ENCODE measurements around the gene TRMU. TPM values are rescaled to one million over a fixed set of nuclear protein-coding genes. Genes with fewer than 3 reads are reported as not detected.
A peak's percentile ranks its signal among the peaks of the same experiment; 100 is the strongest.

Gene TRMU
- total RNA-seq: 10 to 100 TPM; 22.5 to 37.0 TPM
- polyA plus RNA-seq (ENCODE audit: insufficient read length in 2 of 2): 10 to 100 TPM; 58.2 to 64.4 TPM
- long read RNA-seq, donor 1, partial matches to known transcripts: 0 of 7 reads
- long read RNA-seq, donor 1, other reads (novel, unspliced or antisense): 0 of 7 reads
- long read RNA-seq, donor 2, partial matches to known transcripts: 0 of 2 reads
- long read RNA-seq, donor 2, other reads (novel, unspliced or antisense): 0 of 2 reads
- long read RNA-seq, donor 3, partial matches to known transcripts: 0 of 5 reads
- long read RNA-seq, donor 3, other reads (novel, unspliced or antisense): 0 of 5 reads
- long read RNA-seq, donor 4, partial matches to known transcripts: 0 of 8 reads
- long read RNA-seq, donor 4, other reads (novel, unspliced or antisense): 0 of 8 reads

- no peaks in the 10 kb centered on the region for H3K9me3 ChIP-seq (ENCODE audit: control insufficient read depth, insufficient read depth, low read length)
- peak within 1 kb of the TSS; percentile 90 for H3K27ac ChIP-seq (ENCODE audit: low read depth, low read length)
- peaks cover 43% of the 10 kb centered on the region for H3K36me3 ChIP-seq (ENCODE audit: control insufficient read depth, insufficient read depth, low read length)
- H3K4me3 ChIP-seq (ENCODE audit: low read depth, low read length): peak within 1 kb of the TSS; percentile 83
- DNase-seq (ENCODE audit: low read depth in 4 of 6, low spot score in 6 of 6): peak; percentile 56 to 95 (median 74)
- under 1% methylated on average over 81 of the region's 93 CpGs for WGBS (ENCODE audit: insufficient coverage)
- H3K4me1 ChIP-seq (ENCODE audit: control insufficient read depth, insufficient read depth, low read length): peaks cover 15% of the 10 kb centered on the region
- no peaks in the 10 kb centered on the region for H3K27me3 ChIP-seq (ENCODE audit: control insufficient read depth, insufficient read depth, low read length)
Observed at GRCh38 chr22:46335201-46336118, at the start of gene TRMU. TRMU (plus strand) TSS chr22:46335714; CDS start chr22:46335765, 51 bp downstream.

GRCh38 chr22:46286006-46286405 lies 49.5 kb upstream of the TRMU start:
- H3K4me1 ChIP-seq (ENCODE audit: control insufficient read depth, insufficient read depth, low read length): no peaks in the 10 kb centered on the region
- no peaks in the 10 kb centered on the region for H3K27me3 ChIP-seq (ENCODE audit: control insufficient read depth, insufficient read depth, low read length)
- peaks cover 91% of the 10 kb centered on the region for H3K36me3 ChIP-seq (ENCODE audit: control insufficient read depth, insufficient read depth, low read length)
- DNase-seq (ENCODE audit: low read depth in 4 of 6, low spot score in 6 of 6): no peak
- no peak overlapping the region for H3K27ac ChIP-seq (ENCODE audit: low read depth, low read length)
- no peaks in the 10 kb centered on the region for H3K9me3 ChIP-seq (ENCODE audit: control insufficient read depth, insufficient read depth, low read length)
- H3K4me3 ChIP-seq (ENCODE audit: low read depth, low read length): no peak overlapping the region
- WGBS (ENCODE audit: insufficient coverage): 100% methylated on average over 3 of the region's 3 CpGs

GRCh38 chr22:46286941-46287872 lies 48.3 kb upstream of the TRMU start:
- no peak for DNase-seq (ENCODE audit: low read depth in 4 of 6, low spot score in 6 of 6)
- Histone ChIP-seq H3K4me3 (ENCODE audit: low read depth, low read length) (no peak overlapping the region), H3K9me3 (ENCODE audit: control insufficient read depth, insufficient read depth, low read length) (no peaks in the 10 kb centered on the region), H3K36me3 (ENCODE audit: control insufficient read depth, insufficient read depth, low read length) (peaks cover 91% of the 10 kb centered on the region), H3K27me3 (ENCODE audit: control insufficient read depth, insufficient read depth, low read length) (no peaks in the 10 kb centered on the region), H3K27ac (ENCODE audit: low read depth, low read length) (no peak overlapping the region), H3K4me1 (ENCODE audit: control insufficient read depth, insufficient read depth, low read length) (no peaks in the 10 kb centered on the region)
- 96% methylated on average over 15 of the region's 15 CpGs for WGBS (ENCODE audit: insufficient coverage)

- no peaks in the 10 kb centered on the region for H3K9me3 ChIP-seq (ENCODE audit: control insufficient read depth, insufficient read depth, low read length)
- peaks cover 91% of the 10 kb centered on the region for H3K36me3 ChIP-seq (ENCODE audit: control insufficient read depth, insufficient read depth, low read length)
- H3K4me3 ChIP-seq (ENCODE audit: low read depth, low read length): no peak overlapping the region
- no peak for DNase-seq (ENCODE audit: low read depth in 4 of 6, low spot score in 6 of 6)
- H3K27ac ChIP-seq (ENCODE audit: low read depth, low read length): no peak overlapping the region
- H3K4me1 ChIP-seq (ENCODE audit: control insufficient read depth, insufficient read depth, low read length): no peaks in the 10 kb centered on the region
- WGBS (ENCODE audit: insufficient coverage): 85% methylated on average over 24 of the region's 24 CpGs
- no peaks in the 10 kb centered on the region for H3K27me3 ChIP-seq (ENCODE audit: control insufficient read depth, insufficient read depth, low read length)
Observed at GRCh38 chr22:46287873-46288751, 47.4 kb upstream of the TRMU start.

- DNase-seq (ENCODE audit: low read depth in 4 of 6, low spot score in 6 of 6): no peak
- Histone ChIP-seq H3K4me3 (ENCODE audit: low read depth, low read length) (no peak overlapping the region), H3K27ac (ENCODE audit: low read depth, low read length) (no peak overlapping the region), H3K27me3 (ENCODE audit: control insufficient read depth, insufficient read depth, low read length) (no peaks in the 10 kb centered on the region), H3K36me3 (ENCODE audit: control insufficient read depth, insufficient read depth, low read length) (peaks cover 94% of the 10 kb centered on the region), H3K9me3 (ENCODE audit: control insufficient read depth, insufficient read depth, low read length) (no peaks in the 10 kb centered on the region), H3K4me1 (ENCODE audit: control insufficient read depth, insufficient read depth, low read length) (no peaks in the 10 kb centered on the region)
- WGBS (ENCODE audit: insufficient coverage): 86% methylated on average over 7 of the region's 7 CpGs
Observed at GRCh38 chr22:46288846-46289243, 46.7 kb upstream of the TRMU start.

GRCh38 chr22:46289244-46289891 lies 46.1 kb upstream of the TRMU start:
- Histone ChIP-seq H3K4me1 (ENCODE audit: control insufficient read depth, insufficient read depth, low read length) (no peaks in the 10 kb centered on the region), H3K27me3 (ENCODE audit: control insufficient read depth, insufficient read depth, low read length) (no peaks in the 10 kb centered on the region), H3K27ac (ENCODE audit: low read depth, low read length) (no peak overlapping the region), H3K4me3 (ENCODE audit: low read depth, low read length) (no peak overlapping the region), H3K36me3 (ENCODE audit: control insufficient read depth, insufficient read depth, low read length) (peaks cover 93% of the 10 kb centered on the region), H3K9me3 (ENCODE audit: control insufficient read depth, insufficient read depth, low read length) (no peaks in the 10 kb centered on the region)
- 94% methylated on average over 33 of the region's 33 CpGs for WGBS (ENCODE audit: insufficient coverage)
- no peak for DNase-seq (ENCODE audit: low read depth in 4 of 6, low spot score in 6 of 6)

- H3K4me3 ChIP-seq (ENCODE audit: low read depth, low read length): no peak overlapping the region
- no peaks in the 10 kb centered on the region for H3K27me3 ChIP-seq (ENCODE audit: control insufficient read depth, insufficient read depth, low read length)
- peaks cover 86% of the 10 kb centered on the region for H3K36me3 ChIP-seq (ENCODE audit: control insufficient read depth, insufficient read depth, low read length)
- WGBS (ENCODE audit: insufficient coverage): 94% methylated on average over 16 of the region's 17 CpGs
- no peak for DNase-seq (ENCODE audit: low read depth in 4 of 6, low spot score in 6 of 6)
- no peaks in the 10 kb centered on the region for H3K9me3 ChIP-seq (ENCODE audit: control insufficient read depth, insufficient read depth, low read length)
- peaks cover 3% of the 10 kb centered on the region for H3K4me1 ChIP-seq (ENCODE audit: control insufficient read depth, insufficient read depth, low read length)
- H3K27ac ChIP-seq (ENCODE audit: low read depth, low read length): no peak overlapping the region
Observed at GRCh38 chr22:46290121-46290842, 45.2 kb upstream of the TRMU start.
